ENCODE results near the gene VPS33A. TPM values are rescaled to one million over a fixed set of nuclear protein-coding genes. Genes with fewer than 3 reads are reported as not detected.
A peak's percentile ranks its signal among the peaks of the same experiment; 100 is the strongest.

The VPS33A gene
- total and polyA plus RNA-seq, 10 of the 15 experiments (the other 5 are each of a cell fraction or from before 2014, with no cell fraction given), result 7.7 to 33.6 (median 21.6) TPM

DNA sequence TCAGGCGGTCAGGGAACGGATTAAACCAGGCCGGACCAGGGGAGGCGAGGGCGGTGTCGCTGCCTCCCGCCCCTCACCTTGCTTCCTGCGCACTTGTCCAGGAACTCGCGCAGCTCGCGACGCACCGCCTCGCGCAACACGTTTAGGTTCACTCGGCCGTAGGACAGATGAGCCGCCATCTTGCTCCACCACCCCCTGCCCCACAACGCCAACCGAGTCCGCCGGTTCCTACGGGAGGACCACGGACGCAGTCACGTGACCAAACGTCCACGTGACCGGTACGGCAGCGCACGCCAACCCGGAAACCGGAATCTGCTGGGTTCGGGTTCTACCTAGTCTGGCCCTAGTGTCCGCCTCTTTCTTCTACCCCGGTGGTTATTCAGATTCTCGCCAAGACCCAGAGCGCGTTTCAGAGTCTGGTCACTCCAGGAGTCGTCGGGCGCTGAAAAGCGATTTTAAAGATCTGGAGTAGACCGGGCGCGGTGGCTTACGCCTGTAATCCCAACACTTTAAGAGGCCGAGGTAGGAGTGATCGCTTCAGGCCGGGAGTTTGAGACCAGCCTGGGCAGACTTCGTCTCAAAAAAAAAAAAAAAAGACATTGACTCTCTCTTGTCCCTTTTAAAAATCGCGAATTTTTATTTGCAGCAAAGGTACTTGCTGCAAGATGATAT lies at the start of gene VPS33A (continued):
- no peak; the same call in 1 of the 2 replicates for TF ChIP-seq POLR2AphosphoS2 (IDR thresholded peaks at IDR 0.05; ENCODE audit: low read depth, low read length)
- TF ChIP-seq SMAD5 (IDR thresholded peaks at IDR 0.05; ENCODE audit: low read depth), result no peak; the same call in 1 of the 2 replicates
- TF ChIP-seq NR2F1 (conservative IDR thresholded peaks at IDR 0.05), result peak; percentile 52; the same call in 1 of the 2 replicates
- peak; percentile 86; the same call in 1 of the 2 replicates for TF ChIP-seq RB1 (IDR thresholded peaks at IDR 0.05; ENCODE audit: borderline replicate concordance)
- TF ChIP-seq YY1 (IDR thresholded peaks at IDR 0.05; ENCODE audit: low read depth, low read length), result peak; percentile 95
- TF ChIP-seq HCFC1 (IDR thresholded peaks at IDR 0.05; ENCODE audit: low read length), result peak; percentile 82
- peak; percentile 86 for TF ChIP-seq TAF1 (IDR thresholded peaks at IDR 0.05; ENCODE audit: borderline replicate concordance, low read depth, low read length)
- TF ChIP-seq FOS (IDR thresholded peaks at IDR 0.05; ENCODE audit: borderline replicate concordance, extremely low read depth, insufficient read length), result peak; percentile 42
- no peak for TF ChIP-seq EZH2 (IDR thresholded peaks at IDR 0.05; ENCODE audit: borderline replicate concordance, control insufficient read depth, low read depth, low read length)
- peak; percentile 87; the same call in 1 of the 2 replicates for TF ChIP-seq TARDBP (IDR thresholded peaks at IDR 0.05; ENCODE audit: borderline replicate concordance)
- TF ChIP-seq, protein P1, sequence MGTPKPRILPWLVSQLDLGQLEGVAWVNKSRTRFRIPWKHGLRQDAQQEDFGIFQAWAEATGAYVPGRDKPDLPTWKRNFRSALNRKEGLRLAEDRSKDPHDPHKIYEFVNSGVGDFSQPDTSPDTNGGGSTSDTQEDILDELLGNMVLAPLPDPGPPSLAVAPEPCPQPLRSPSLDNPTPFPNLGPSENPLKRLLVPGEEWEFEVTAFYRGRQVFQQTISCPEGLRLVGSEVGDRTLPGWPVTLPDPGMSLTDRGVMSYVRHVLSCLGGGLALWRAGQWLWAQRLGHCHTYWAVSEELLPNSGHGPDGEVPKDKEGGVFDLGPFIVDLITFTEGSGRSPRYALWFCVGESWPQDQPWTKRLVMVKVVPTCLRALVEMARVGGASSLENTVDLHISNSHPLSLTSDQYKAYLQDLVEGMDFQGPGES (IDR thresholded peaks at IDR 0.05), result no peak
- no peak for TF ChIP-seq BACH1 (IDR thresholded peaks at IDR 0.05; ENCODE audit: borderline replicate concordance)
- no peak for TF ChIP-seq BMI1 (IDR thresholded peaks at IDR 0.05; ENCODE audit: borderline replicate concordance)
- TF ChIP-seq, protein P2, sequence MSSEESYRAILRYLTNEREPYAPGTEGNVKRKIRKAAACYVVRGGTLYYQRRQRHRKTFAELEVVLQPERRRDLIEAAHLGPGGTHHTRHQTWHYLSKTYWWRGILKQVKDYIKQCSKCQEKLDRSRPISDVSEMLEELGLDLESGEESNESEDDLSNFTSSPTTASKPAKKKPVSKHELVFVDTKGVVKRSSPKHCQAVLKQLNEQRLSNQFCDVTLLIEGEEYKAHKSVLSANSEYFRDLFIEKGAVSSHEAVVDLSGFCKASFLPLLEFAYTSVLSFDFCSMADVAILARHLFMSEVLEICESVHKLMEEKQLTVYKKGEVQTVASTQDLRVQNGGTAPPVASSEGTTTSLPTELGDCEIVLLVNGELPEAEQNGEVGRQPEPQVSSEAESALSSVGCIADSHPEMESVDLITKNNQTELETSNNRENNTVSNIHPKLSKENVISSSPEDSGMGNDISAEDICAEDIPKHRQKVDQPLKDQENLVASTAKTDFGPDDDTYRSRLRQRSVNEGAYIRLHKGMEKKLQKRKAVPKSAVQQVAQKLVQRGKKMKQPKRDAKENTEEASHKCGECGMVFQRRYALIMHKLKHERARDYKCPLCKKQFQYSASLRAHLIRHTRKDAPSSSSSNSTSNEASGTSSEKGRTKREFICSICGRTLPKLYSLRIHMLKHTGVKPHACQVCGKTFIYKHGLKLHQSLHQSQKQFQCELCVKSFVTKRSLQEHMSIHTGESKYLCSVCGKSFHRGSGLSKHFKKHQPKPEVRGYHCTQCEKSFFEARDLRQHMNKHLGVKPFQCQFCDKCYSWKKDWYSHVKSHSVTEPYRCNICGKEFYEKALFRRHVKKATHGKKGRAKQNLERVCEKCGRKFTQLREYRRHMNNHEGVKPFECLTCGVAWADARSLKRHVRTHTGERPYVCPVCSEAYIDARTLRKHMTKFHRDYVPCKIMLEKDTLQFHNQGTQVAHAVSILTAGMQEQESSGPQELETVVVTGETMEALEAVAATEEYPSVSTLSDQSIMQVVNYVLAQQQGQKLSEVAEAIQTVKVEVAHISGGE (CRISPR knock-in tag; IDR thresholded peaks at IDR 0.05), result peak; percentile 77
- TF ChIP-seq CBFB (IDR thresholded peaks at IDR 0.05; ENCODE audit: low read depth), result peak; percentile 62; the same call in 1 of the 2 replicates
- no peak for TF ChIP-seq HDAC6 (IDR thresholded peaks at IDR 0.05; ENCODE audit: unreplicated experiment)
- no peak for TF ChIP-seq EP300 (IDR thresholded peaks at IDR 0.05; ENCODE audit: borderline replicate concordance in 1 of 2, control insufficient read depth in 1 of 2, low read depth in 2 of 2, low read length in 2 of 2)
- no peak for TF ChIP-seq PAX5 (IDR thresholded peaks at IDR 0.05; ENCODE audit: borderline replicate concordance, low read depth, low read length)
- TF ChIP-seq ATF7 (IDR thresholded peaks at IDR 0.05; ENCODE audit: low read depth), result no peak; the same call in 1 of the 2 replicates
- TF ChIP-seq, protein P3, sequence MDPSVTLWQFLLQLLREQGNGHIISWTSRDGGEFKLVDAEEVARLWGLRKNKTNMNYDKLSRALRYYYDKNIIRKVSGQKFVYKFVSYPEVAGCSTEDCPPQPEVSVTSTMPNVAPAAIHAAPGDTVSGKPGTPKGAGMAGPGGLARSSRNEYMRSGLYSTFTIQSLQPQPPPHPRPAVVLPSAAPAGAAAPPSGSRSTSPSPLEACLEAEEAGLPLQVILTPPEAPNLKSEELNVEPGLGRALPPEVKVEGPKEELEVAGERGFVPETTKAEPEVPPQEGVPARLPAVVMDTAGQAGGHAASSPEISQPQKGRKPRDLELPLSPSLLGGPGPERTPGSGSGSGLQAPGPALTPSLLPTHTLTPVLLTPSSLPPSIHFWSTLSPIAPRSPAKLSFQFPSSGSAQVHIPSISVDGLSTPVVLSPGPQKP (IDR thresholded peaks at IDR 0.05; ENCODE audit: low read depth, low read length), result 0 out of 2 replicates have a peak, but pooled peaks have one; percentile 48
- no peak for TF ChIP-seq CEBPB (IDR thresholded peaks at IDR 0.05; ENCODE audit: borderline replicate concordance in 1 of 2, low read depth in 2 of 2, low read length in 2 of 2)
- no peak for TF ChIP-seq PAX8 (IDR thresholded peaks at IDR 0.05)
- TF ChIP-seq MEF2B (IDR thresholded peaks at IDR 0.05; ENCODE audit: partially characterized antibody, poor library complexity, severe bottlenecking), result peak; percentile 71
- no peak for TF ChIP-seq CHD4 (IDR thresholded peaks at IDR 0.05)
- peak; percentile 91 for TF ChIP-seq IKZF1 (conservative IDR thresholded peaks at IDR 0.05)
